Measurements from ENCODE around the gene XRCC3.

XRCC3 gene

DNA sequence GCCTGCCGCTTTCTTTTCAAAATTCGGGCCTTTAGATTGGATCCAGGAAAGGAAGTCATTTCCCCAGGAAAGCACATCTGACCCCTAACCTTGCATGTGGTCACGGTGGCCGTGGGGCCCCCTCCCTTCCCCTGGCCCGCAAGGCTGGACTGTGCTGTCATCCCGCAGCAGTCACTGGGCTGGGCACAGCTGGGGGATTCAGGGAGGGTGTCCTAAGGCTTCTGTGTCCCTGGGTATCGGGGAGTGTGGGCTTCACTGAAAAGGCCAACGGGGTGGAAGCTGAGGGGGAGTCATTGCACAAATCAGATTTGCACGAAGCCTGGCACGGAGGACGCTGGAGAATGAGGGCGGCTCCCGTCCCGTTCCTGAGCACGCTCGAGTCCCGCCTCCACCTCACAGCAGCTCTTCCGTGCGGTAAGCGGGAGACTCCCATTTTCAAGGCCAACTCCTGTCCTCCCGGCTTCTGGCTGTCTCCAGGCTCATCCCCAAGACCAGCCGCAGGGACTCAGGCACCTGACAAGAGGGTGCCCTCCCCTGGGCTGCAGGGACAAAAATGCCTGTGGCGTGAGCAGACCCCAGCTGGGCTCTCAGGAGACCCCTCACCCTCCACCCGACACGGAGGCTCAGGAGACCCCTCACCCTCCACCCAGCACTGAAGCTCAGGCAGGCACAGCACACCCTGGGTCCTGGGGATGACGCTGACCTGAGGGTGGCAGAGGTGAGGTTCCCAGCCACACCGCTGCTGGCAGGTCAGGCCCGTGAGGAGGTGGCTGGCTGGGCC is 9.6 kb downstream of the XRCC3 start:
- DNase-seq: no peak

DNA sequence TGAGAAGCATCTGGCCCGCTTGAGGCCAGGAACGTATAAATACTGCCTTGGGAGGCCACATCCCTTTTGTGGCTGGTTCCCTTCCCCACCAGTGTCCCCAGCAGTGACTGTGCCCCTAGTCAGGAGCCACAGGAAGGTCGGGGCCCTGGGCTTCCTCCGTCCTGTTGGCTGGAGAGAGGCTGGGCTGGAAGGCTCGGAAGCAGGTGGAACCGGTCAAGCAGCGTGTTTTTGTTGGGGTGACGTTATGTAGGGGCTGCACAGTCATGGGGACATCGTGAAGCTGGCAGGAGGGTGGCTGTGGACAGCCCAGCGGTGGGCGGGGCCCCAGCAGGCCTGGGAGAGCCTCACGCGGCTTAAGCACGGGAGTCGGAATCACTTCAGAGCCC is 10.1 kb downstream of the XRCC3 start:
- no peak for DNase-seq

DNA sequence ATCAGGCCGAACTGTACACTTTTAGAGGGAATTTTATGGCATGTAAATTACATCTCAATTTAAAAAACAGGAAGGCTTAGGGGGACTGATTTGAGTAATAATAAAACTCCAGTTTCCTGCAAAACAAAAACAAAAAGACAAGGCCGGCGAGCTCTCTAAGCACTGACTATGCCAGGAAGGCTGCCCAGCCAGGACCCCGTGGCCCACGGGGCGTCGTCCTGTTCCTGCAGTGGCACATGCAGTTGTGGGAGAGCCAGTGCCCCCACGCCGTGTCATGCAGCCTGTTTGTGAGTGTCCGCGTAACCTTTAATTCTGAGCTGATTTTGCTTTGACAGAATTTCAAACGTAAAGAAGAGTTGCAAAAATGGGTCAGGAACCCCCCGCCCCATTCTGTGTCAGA is 10.5 kb downstream of the XRCC3 start:
- DNase-seq: no peak

DNA sequence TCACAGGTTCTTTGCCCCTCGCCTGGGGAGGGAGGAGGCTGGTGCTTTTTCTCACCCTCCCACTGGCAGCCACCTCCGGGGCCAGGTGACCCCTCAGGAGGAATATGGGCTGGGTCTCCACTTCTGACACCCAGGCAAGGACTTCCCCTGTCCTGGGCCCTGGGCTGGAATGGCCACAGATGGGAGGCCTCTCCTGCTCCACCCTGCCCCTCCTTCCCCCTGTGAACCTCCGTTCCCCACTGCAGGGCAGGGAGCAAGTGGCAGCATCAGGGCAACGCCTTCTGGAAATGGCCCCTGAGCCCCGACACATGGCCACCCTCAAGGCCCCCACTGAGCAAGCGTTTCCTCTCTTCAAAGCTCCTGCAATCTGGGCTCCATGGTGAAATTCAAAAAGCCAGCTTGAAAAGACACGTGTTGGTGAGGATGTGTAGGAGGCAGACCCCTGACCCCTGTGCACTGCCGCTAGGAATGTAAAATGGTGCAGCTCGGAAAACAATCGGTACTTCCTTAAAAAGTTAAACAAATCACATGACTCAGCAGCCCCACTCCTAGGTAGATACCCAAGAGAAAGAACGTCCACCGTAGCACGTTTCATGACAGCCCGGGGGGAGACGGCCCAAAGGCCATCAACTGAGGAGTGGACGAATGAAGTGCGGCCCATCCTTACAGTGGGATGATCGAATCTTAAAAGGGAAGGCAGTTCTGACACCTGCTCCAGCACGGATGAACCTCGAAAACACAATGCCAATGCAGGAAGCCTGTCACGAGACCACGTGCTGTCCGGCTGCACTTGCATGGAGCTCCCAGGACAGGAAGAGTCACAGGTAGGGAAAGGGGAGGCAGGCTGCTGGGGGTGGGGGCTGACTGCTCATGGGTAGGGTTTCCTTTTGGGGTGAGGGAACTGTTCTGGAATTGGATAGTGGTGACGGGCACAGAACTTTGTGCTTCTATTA is 11.5 kb downstream of the XRCC3 start:
- DNase-seq: no peak

DNA sequence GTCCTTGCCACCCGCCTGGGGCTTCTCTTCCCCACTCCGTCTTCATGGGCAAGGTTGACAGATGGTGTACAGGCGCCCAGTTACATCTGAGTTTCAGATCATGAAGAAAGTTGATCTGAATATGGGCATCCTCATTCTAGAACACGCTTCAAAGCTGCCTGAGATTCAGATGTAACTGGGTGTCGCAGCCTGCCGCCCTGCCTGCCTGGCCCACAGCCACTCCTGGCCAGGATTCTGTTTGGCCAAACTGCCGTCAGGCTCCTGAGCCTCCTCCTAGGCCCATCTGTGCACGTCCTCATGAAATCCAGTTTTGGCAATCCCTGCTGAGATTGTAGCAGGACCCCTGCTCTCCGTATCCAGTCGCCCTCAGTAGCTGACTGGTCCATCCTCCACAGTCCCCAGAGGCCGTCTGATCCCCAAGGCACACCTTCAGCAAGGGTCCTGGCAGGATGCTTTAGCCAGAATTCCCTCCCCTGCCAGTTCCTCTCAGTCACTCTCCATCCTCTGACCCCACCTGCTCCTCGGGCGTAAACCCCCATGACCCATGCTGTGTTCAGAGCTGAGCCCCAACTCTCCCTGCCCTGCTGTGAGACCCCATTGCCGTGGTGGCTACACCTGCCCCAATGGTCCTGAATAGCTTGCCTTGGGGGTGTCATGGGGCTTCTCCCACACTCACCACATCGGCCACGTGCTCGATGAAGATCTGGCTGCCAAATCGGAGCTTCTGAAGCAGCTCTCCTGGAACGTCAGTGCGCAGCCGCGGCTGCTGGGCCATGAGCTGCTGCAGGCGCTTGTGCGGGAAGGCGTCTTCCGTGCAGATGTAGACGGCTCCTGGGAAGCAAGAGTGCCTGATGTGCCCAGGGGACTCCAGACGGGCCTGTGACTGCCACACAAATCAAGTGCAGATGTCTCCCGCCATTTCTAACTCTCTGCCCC is 12.5 kb downstream of the XRCC3 start:
- DNase-seq: no peak

DNA sequence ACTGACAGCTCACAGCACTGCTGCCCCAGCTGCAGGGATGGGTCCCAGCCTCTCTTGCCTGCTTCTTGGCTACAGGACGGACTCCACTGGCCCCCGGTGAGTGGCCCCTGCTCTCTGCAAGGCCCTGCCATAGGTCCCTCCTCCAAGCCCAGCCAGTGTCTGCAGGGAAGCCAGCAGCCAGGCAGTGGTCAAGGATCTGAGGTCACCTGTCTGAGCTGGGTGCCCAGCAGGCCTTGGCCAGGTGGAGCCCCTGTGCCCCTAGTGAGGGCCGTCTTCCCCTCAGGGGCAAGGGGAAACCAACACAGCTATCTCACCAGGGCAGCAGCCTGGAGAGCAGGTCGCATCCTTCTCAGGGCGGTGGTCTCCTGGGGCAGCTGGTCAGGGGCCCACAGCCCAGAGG is 13.2 kb downstream of the XRCC3 start:
- no peak for DNase-seq

DNA sequence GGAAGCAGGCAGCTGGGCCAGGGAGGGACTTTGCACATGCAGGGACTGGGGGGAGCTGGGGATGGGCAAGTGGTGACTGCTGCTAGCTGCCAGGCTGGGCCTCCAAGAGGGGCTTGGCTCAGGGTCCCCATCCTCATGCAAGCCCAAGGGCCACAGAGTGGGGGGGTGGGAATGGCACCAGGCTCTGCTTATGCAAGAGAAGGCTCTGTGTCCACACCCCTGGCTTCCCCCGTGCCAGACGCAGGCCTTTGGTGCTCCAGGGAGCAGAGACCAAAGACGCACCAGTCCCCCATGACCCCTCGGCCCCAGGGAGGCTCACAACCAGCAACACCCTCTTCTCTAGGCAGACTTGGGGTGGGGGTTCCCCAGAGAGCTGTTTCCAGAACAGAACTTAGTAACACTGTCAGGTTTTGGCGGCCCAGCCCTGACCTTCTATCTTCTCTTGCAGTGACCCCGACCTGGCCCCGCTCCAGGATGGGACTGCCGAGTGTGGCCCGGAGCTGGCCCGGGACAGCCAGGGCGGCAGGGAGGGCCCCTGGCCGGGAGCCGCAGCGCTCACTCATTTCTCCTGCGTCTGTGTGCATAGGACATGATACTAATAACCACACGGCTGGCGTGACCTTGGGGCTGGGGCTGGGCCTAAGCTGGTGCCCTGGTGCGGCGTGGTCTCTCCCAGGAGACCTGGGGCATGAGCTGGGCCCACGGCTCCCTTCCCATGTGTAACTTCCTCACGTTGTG is 14.3 kb downstream of the XRCC3 start:
- DNase-seq: no peak

DNA sequence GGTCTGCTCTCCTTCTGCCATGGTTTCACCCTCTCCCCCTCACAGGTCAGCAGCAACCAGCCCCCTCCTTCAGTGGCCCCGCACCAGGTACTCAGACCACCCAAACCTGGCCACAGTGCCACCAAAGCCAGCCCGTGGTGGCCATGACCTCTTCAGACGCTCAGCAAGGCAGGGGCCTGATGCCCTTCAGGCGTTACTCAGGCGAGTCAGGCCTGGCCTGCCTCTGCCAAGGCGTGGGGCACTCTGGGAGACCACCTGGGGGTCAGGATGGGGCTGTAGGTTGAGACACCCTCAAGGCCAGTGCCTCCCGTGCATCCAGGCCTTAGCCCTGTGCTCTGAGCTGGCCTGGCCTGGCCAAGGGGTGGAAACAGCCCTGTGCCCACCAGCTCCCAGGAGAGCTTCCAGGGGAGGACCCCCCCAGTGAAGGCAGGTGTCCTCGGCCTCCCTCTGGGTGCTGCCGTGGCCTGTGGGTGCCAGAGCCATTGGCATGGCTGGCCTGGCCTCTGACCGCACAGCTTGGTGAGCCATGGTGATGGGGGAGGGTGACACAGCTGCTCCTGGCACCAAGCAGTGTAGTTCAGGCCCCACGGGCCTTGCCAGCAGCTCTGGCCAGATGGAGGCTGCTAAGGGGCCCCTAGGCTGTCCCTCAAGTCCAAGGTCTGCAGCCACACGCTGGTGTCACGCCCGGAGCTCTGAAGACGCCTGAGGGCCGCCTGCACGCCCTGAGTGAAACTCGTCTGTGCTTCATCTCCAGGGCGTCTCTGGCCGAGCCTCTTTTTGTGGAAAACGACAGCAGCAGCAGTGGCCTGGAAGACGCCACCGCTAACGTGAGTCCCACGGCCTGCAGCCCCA is 15.1 kb downstream of the XRCC3 start:
- DNase-seq: no peak

DNA sequence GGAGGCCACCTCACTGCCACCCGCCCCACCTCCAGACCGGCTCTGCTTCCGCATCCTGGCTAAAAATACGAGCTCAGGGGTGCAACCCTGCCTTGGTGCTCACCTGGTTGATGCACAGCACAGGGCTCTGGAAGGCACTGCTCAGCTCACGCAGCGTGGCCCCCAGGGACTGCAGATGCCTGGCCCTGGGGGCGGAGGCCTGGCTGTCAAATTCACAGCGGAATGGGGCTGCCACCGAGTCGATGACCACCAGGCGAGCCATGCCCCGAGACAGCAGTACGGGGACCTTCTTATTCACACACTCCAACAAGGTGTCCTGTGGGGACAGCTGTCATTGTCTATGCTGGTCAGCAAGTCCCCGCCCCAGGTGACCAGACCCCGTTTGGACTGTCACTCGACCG is 16.0 kb downstream of the XRCC3 start:
- no peak for DNase-seq

DNA sequence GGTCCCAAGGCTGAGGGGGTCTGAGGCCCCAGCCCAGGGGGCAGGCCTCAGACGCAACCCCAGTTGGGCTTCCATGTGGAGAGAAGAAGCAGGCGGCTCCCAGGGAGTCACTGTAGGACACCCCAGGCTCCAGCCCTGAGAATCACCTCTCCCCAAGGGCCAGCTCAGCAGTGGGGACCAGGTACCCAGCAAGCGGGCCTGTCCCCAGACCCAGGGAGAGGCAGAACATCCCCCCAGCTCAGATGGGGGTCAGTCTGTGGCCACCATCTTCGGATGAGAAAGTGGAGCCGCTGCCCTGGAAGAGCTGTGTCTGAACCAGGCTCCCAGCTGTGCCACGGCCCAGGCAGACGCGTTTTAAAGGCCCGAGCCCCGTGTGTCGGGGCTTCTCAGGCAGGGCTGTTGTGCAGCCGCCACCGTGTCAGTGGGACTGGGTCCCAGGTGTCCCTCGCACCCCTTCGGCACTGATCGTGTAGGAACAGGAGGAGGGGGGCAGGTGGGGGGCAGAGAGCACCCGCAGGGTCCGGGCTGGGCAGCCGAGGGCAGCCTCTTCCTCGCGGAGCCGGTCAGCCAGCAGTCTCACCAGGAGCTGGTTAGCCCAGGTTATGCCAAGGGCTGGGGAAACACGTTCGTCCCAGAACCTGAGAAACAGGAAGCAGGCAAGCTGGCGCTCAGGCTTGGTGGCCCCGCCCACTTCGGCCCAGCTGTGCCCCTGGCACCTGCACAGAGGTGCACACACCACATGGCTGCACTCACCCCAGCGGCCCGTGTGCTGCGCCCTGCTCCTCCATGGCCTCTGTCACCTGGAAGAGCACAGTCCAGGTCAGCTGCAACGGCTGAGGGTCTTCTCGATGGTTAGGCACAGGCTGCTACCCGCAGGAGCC is 16.6 kb downstream of the XRCC3 start:
- DNase-seq: no peak

DNA sequence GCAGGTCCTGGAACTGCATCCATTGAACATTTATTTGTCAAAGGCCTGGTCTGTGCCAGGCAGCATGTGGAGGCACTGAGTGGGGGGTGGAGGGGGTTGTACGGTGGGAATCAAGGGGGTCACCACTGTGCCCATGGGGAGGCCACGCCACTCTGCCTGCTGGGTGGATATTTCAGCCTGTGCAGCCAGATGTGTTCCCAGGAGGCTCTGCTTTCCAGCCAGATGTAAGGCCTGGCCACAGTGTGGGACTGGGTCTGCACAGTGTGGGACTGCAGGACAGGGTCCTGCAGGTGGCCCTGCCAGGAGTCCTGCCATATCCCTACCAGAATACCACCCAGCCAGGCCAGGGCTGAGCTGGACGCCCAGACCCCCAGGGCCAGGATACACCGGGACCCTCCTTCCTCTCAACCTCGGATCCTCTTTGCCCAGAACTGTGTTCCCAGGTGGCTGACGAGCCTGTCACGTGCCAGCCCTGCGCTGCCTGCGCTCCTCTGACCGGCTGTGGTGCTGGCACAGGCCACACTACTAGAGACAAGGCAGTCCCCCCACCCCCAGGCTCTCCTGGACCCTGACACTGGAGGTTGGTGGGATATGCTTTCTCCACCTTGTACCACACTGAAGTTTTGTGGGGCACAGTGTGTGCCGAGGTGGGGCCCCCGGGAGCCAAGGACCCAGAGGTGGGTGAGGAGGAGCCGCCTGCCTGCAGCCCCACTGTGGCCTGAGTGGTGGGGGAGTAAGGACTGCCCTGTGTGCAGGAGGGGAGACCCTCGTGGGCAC is 17.5 kb downstream of the XRCC3 start:
- DNase-seq: no peak

DNA sequence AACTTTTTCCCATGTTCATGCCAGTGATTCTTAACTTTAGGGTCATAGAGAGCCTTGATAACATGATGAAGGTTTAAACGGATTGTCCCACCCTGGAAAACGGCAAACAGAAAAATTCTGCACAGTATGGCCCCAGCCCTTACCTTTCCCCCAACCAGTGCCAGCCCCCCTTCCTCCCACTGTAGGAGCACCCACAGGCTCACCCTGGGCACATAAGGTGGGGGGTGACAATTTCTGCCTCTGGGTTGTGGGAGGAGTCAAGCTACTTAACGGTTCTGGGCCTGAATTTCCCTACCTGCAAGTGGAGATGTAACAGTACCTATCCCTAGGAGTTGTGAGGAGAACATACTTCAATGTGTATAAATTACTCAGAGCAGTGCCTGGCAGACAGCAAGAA is 18.0 kb downstream of the XRCC3 start:
- no peak for DNase-seq

DNA sequence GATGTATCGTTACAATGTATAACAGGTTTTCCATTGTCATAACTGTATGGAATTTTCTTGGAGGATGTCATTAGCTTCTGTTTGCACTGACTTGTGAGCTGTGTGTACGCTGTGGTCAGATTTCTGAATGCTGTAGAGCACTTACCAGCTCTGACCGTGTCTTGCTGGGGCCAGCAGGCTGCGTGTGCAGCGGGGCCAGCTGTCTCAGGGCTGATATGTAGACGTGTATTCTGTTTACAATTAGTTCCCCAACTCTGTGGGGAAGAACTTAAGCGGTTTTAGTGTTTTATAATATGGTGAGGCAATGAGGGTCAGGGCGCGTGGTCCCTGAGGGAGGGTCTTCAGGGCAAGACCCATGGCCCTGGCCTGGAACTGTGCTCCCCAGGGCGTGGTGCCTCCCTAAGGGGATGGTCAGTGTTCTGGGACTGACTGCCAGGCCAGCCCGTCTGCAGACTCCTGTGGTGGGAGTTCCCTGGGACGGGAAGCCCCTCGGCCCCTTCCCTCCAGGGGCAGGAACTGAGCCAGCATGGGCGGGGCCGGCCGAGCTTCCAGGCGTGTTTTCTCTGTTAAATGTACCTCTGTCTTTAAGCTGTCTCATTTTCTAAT is 18.7 kb downstream of the XRCC3 start:
- peak; percentile 82 for DNase-seq

DNA sequence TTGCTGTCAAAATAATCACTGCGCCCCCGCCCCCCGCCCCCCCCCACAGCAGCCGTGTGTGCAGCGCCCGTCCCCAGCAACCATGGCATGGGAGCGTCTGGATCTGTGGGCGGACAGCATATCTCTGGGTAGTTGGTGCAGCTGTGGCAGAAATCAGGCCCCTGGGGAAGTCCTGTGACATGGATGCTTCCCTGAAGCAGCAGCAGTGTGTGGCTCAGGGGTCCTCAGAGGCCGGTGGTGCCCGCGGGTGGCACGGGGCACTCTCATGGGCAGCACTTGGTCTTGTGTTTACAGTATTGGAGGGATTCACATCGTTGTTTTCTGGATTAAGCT is 19.2 kb downstream of the XRCC3 start:
- no peak for DNase-seq

DNA sequence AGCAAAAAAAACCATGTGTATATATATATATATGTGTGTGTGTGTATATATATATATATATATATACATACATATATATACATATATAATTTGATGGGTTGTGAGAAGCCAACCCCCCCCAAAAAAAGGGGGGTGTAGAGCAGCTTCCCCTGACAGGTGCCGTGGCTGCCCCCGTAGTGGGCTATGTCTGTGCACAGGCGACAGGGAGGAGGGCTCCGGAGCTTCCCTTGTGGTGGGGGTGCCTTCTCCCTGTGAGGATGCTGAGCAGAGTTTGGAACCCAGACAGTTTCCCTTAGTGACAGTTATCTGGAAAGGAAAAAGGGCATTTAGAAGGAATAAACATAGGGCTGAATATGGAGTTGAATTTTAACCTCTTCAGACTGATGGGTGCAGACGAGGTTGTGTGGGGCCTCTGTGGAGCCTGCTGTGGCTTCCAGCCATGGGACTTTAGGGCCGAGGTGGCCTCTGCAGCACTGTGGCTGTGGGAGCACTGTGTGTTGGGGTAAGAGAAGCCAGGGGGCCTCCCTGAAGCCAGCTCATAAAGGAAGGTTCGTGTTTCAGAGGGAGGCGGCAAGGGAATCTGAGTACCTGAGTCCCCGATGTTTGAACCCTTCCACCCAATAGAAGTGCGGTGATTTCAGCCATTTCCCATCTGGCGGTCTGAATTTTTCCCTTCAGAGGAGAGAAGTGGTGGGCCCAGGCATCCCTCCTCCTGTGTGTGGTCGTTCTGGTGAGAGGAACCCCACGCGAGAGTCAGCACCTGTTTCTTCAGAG is 19.8 kb downstream of the XRCC3 start:
- no peak for DNase-seq

DNA sequence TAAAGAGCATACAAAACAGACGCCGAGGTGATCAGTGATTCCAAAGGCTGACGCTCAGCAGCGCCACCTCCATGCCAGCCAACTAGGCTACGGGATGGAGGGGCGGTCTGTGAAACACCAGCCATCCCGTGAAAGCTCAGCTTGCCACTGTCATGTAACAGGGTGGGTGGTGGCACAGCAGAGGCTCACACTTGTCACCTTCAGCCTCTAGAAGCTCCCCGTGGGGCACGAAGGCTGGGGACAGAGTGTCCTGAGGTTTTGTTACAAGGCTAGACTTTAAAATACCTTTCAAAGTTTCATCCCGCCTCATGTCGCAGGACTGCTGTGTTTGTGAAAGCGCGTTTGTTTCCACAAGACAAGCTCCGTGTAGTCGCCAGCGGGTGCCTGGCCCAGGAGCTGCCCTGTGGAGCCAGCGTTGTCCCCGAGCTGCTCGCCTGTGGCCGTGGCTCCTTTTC is 20.7 kb downstream of the XRCC3 start:
- DNase-seq: no peak

DNA sequence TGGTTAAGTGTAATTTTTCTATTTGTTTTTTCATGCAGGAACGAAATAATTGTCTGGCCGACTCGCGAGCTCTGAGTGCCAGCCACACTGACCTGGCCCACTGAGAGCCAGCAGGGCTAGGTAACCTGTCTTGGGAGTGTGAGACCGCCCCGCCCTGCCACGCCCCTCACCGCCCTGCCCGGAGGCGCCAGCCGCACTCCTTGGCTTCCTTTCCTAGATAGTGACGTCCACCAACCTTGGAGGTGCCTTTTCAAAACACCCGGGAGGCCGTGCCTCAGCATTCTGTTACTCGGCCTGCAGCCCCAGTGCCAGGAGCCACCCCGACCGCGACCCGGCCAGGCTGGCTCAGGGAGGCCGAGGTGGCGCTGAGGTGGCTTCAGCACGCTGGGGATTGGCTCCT is 21.7 kb downstream of the XRCC3 start:
- DNase-seq: no peak

DNA sequence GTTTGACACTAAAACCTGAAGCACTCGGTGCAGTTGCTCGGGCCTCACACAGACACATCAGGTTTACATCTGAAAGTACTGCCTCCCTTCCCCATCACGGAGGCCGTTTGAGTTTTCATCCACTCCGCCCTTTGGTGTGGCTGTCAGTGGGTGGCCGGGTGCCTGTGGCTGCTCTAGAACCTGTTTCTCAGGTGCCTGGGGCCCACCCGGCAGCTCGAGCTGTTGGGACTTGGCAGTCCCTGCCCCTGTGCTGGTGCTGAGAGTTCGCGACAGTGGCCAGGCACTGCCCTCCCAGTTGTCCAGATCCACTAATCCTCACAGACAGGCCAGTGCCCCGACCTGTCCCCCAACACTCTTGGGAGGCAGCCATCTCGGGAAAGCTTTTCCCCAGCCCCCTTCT is 22.4 kb downstream of the XRCC3 start:
- DNase-seq: no peak
